H9 (cell line): ENCODE data around the gene TRIM56. TPM values are rescaled to one million over a fixed set of nuclear protein-coding genes. Genes with fewer than 3 reads are reported as not detected.

Experiments used
- DNase-seq: peaks from one replicate; pipeline ENCODE4 v3.0.0-alpha.2; 2017
- H2AFZ ChIP-seq: one replicate; pipeline ENCODE4 v1.6.1; 2013; ENCODE audit warnings: mild to moderate bottlenecking, low read length, control low read depth, moderate library complexity
- H2AK5ac ChIP-seq: 2 replicates; pipeline ENCODE4 v1.6.1; 2013; ENCODE audit warnings: low read length, control low read depth, mixed read lengths; ENCODE audit not compliant: insufficient read length
- H2BK120ac ChIP-seq: one replicate; pipeline ENCODE4 v1.6.1; 2013; ENCODE audit warnings: low read depth, mild to moderate bottlenecking, low read length, control low read depth, inconsistent platforms; ENCODE audit not compliant: poor library complexity, severe bottlenecking
- H2BK12ac ChIP-seq: 2 replicates; pipeline ENCODE4 v1.6.1; 2013; ENCODE audit warnings: low read length, control low read depth, mixed read lengths, low read depth; ENCODE audit not compliant: insufficient read length
- H2BK15ac ChIP-seq: 2 replicates; pipeline ENCODE4 v1.6.1; 2013; ENCODE audit warnings: low read depth, low read length, control low read depth
- H2BK20ac ChIP-seq: one replicate; pipeline ENCODE4 v1.6.1; 2013; ENCODE audit warnings: low read depth, mild to moderate bottlenecking, low read length, control low read depth, inconsistent platforms; ENCODE audit not compliant: poor library complexity, severe bottlenecking
- H2BK5ac ChIP-seq: 2 replicates; pipeline ENCODE4 v1.6.1; 2013; ENCODE audit warnings: low read length, control low read depth, mixed read lengths; ENCODE audit not compliant: insufficient read length
- H3K14ac ChIP-seq: 2 replicates; pipeline ENCODE4 v1.6.1; 2013; ENCODE audit warnings: low read length, control low read depth; ENCODE audit not compliant: insufficient read depth
- H3K18ac ChIP-seq: 2 replicates; pipeline ENCODE4 v1.6.1; 2013; ENCODE audit warnings: low read depth, mild to moderate bottlenecking, mixed read lengths, low read length, control low read depth; ENCODE audit not compliant: insufficient read length
- H3K23ac ChIP-seq: 2 replicates; pipeline ENCODE4 v1.6.1; 2013; ENCODE audit warnings: low read length, control low read depth, mixed read lengths, low read depth; ENCODE audit not compliant: insufficient read length
- H3K23me2 ChIP-seq: 2 replicates; pipeline ENCODE4 v1.6.1; 2013; ENCODE audit warnings: low read depth, mild to moderate bottlenecking, mixed read lengths, low read length, control low read depth; ENCODE audit not compliant: insufficient read length, poor library complexity, severe bottlenecking
- H3K27ac ChIP-seq: 2 replicates; pipeline ENCODE4 v1.5.1; 2013; ENCODE audit warnings: low read length, control low read depth, mixed read lengths, low read depth; ENCODE audit not compliant: insufficient read length
- H3K27me3 ChIP-seq: 2 replicates; pipeline ENCODE4 v1.6.1; 2013; ENCODE audit warnings: low read length, control low read depth, inconsistent platforms; ENCODE audit not compliant: insufficient read depth
- H3K4ac ChIP-seq: 2 replicates; pipeline ENCODE4 v1.6.1; 2013; ENCODE audit warnings: low read depth, mild to moderate bottlenecking, control low read depth, inconsistent platforms, low read length, moderate library complexity
- H3K4me1 ChIP-seq: 2 replicates; pipeline ENCODE4 v1.6.1; 2013; ENCODE audit warnings: low read length, control low read depth, inconsistent platforms; ENCODE audit not compliant: insufficient read depth
- H3K4me2 ChIP-seq: 2 replicates; pipeline ENCODE4 v1.6.1; 2013; ENCODE audit warnings: low read length, control low read depth, mixed read lengths; ENCODE audit not compliant: insufficient read length, insufficient read depth
- H3K56ac ChIP-seq: 2 replicates; pipeline ENCODE4 v1.6.1; 2013; ENCODE audit warnings: low read depth, mild to moderate bottlenecking, mixed read lengths, low read length, control low read depth; ENCODE audit not compliant: insufficient read length
- H3K79me1 ChIP-seq: 2 replicates; pipeline ENCODE4 v1.6.1; 2013; ENCODE audit warnings: low read depth, mild to moderate bottlenecking, moderate library complexity, low read length, control low read depth, inconsistent platforms; ENCODE audit not compliant: insufficient read depth, poor library complexity, severe bottlenecking
- H3K79me2 ChIP-seq: 2 replicates; pipeline ENCODE4 v1.6.1; 2013; ENCODE audit warnings: low read length, control low read depth, inconsistent platforms; ENCODE audit not compliant: insufficient read depth
- H3K9ac ChIP-seq: 2 replicates; pipeline ENCODE4 v1.6.1; 2013; ENCODE audit warnings: low read length, control low read depth, mixed read lengths; ENCODE audit not compliant: insufficient read length; ENCODE audit errors: extremely low read depth
- H3K9me3 ChIP-seq: one replicate; pipeline ENCODE4 v1.6.1; 2013; ENCODE audit warnings: low read depth, low read length, inconsistent platforms; ENCODE audit not compliant: control insufficient read depth
- H3T11ph ChIP-seq: one replicate; pipeline ENCODE4 v1.6.1; 2013; ENCODE audit warnings: mild to moderate bottlenecking, low read length, control low read depth, inconsistent platforms
- H4K20me1 ChIP-seq: one replicate; pipeline ENCODE4 v1.6.1; 2013; ENCODE audit not compliant: control insufficient read depth, insufficient read length, insufficient read depth
- H4K5ac ChIP-seq: 2 replicates; pipeline ENCODE4 v1.6.1; 2013; ENCODE audit warnings: low read depth, mild to moderate bottlenecking, mixed read lengths, low read length, control low read depth; ENCODE audit not compliant: insufficient read length
- H4K8ac ChIP-seq: replicated peaks from 2 replicates; pipeline ENCODE4 v1.6.1; 2013; ENCODE audit warnings: low read length, control low read depth, mixed read lengths, low read depth; ENCODE audit not compliant: insufficient read length
- H4K91ac ChIP-seq: 2 replicates; pipeline ENCODE4 v1.6.1; 2013; ENCODE audit warnings: low read depth, mild to moderate bottlenecking, moderate library complexity, mixed read lengths, low read length, control low read depth; ENCODE audit not compliant: insufficient read length
- H3K27ac Mint-ChIP-seq, 3 experiments: 2 replicates in 2 of 3; 3 replicates in 1 of 3; pipeline ENCODE4 v1.8.0; 2020 to 2021; ENCODE audit warnings: mixed read lengths in 3 of 3, mild to moderate bottlenecking in 1 of 3, moderate library complexity in 1 of 3
- H3K27me3 Mint-ChIP-seq: 2 replicates; pipeline ENCODE4 v1.8.0; 2021; ENCODE audit warnings: low read depth, mild to moderate bottlenecking, moderate library complexity, mixed read lengths
- H3K36me3 Mint-ChIP-seq, 3 experiments: 2 replicates in 2 of 3; 3 replicates in 1 of 3; pipeline ENCODE4 v1.8.0; 2020 to 2021; ENCODE audit warnings: low read depth in 3 of 3, mixed read lengths in 3 of 3; ENCODE audit not compliant: insufficient read depth in 1 of 3
- H3K4me1 Mint-ChIP-seq, 2 experiments: 2 replicates each; pipeline ENCODE4 v1.8.0; 2020; ENCODE audit warnings: mixed read lengths in 2 of 2
- H3K4me3 Mint-ChIP-seq, 2 experiments: 2 replicates in 1 of 2; 3 replicates in 1 of 2; pipeline ENCODE4 v1.8.0; 2020 to 2021; ENCODE audit warnings: mild to moderate bottlenecking in 2 of 2, mixed read lengths in 2 of 2, moderate library complexity in 1 of 2
- H3K9me3 Mint-ChIP-seq, 2 experiments: 2 replicates in 1 of 2; 3 replicates in 1 of 2; pipeline ENCODE4 v1.8.0; 2020; ENCODE audit warnings: mild to moderate bottlenecking in 2 of 2, mixed read lengths in 2 of 2, moderate library complexity in 1 of 2
- CTCF ChIP-seq: fragments of 200-600 bp; sonication (generic); conservative IDR thresholded peaks from 3 replicates; pipeline ENCODE4 v1.8.0; 2021; ENCODE audit warnings: antibody characterized with exemption, mild to moderate bottlenecking
- WGBS: extraction: QIAGEN DNeasy Blood & Tissue Kit; methylation state at CpG from one replicate; pipeline ENCODE4 v1.1.7; 2013; ENCODE audit warnings: missing lambda C conversion rate, low lambda C conversion rate, mixed read lengths; ENCODE audit not compliant: insufficient read length; ENCODE audit errors: extremely low coverage; 5-methylcytosine and 5-hydroxymethylcytosine counted together
- total RNA-seq: library from RNA; stranded (reverse); gene quantifications from 2 replicates; pipeline ENCODE4 v1.2.1, GENCODE V29; 2021

TRIM56 gene
- total RNA-seq, 1 experiment from 2014 or later = 21.8 TPM

- H2BK15ac ChIP-seq = no peak overlapping the region
- no peak overlapping the region for H3K56ac ChIP-seq
- no peak overlapping the region for H3K4ac ChIP-seq
- H3K79me2 ChIP-seq = no peaks in the 10 kb centered on the region
- no peak overlapping the region for H2BK12ac ChIP-seq
- H3K4me1 ChIP-seq = peaks cover 4% of the 10 kb centered on the region; the same call in 1 of the 2 replicates
- H3T11ph ChIP-seq = no peak overlapping the region
- peaks cover 26 to 28% of the 10 kb centered on the region in 2 experiments for H3K4me1 Mint-ChIP-seq
- H4K8ac ChIP-seq = no peak overlapping the region
- H2BK20ac ChIP-seq = no peak overlapping the region
- H3K23ac ChIP-seq = no peak overlapping the region
- H3K4me3 Mint-ChIP-seq = 0 out of 5 replicates have a peak overlapping the region, but pooled peaks of 1 of the 2 experiments have one; percentile 3
- H3K9ac ChIP-seq = no peak overlapping the region
- no peak overlapping the region for H4K91ac ChIP-seq
- H4K20me1 ChIP-seq = no peaks in the 10 kb centered on the region
- H3K27ac Mint-ChIP-seq = peak overlapping the region in 1 of 3 experiments; percentile 52; a peak in 1 of 7 replicates
- peak; percentile 72 for DNase-seq
- no peak overlapping the region for H3K18ac ChIP-seq
- H3K9me3 ChIP-seq = no peaks in the 10 kb centered on the region
- no peak overlapping the region for H3K14ac ChIP-seq
- no peaks in the 10 kb centered on the region for H3K23me2 ChIP-seq
- H3K9me3 Mint-ChIP-seq = peaks cover 9% of the 10 kb centered on the region in 2 experiments
- WGBS = no CpG with 5 or more reads among the region's 12 CpGs
- H3K36me3 Mint-ChIP-seq = peaks cover 14 to 21% (median 17%) of the 10 kb centered on the region in 3 experiments; a peak in 6 of 7 replicates
- H2AFZ ChIP-seq = no peak overlapping the region
- peaks cover 2% of the 10 kb centered on the region; the same call in 1 of the 2 replicates for H3K27me3 Mint-ChIP-seq
- H2AK5ac ChIP-seq = no peak overlapping the region
- no peaks in the 10 kb centered on the region for H3K27me3 ChIP-seq
- no peak overlapping the region for H2BK120ac ChIP-seq
- no peak overlapping the region for H2BK5ac ChIP-seq
- H3K4me2 ChIP-seq = no peak overlapping the region
- peak; percentile 86 for TF ChIP-seq CTCF
- no peak overlapping the region for H4K5ac ChIP-seq
- H3K27ac ChIP-seq = no peak overlapping the region
- H3K79me1 ChIP-seq = no peaks in the 10 kb centered on the region
These were observed 9.6 kb downstream of the TRIM56 start for GRCh38 chr7:101094791-101095375.
